Measurements from ENCODE around the gene C1orf159. TPM values are rescaled to one million over a fixed set of nuclear protein-coding genes. Genes with fewer than 3 reads are reported as not detected.
"Not testable (repeated sequence)": the region's sequence is repeated elsewhere in the genome, so short reads cannot be mapped to it uniquely, and the experiment has no call there.

Gene C1orf159
- total RNA-seq, 4 donors from 2014 or later, result 14.0 to 32.0 (median 22.7) TPM

DNA sequence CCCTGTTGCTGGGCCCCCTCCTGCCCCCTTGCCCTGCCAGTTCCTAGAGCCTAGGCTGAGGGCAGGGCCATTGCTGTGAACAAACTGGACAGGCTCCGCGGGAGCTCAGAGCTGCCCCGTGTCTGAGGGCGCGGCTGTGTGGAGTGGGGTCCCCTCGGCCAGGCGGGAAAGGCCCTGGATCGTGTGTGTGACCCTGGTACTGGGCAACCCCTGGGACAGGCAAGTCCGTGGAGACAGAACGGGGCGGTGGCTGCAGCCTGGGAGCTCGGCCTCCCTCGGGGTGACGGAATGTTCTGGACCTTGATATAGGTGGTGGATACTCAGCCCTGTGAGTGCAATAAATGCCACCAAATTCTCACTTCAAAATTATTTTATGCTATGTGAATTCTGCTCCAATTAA lies 27.7 kb upstream of the C1orf159 start:
- no peaks in the 10 kb centered on the region for H3K27me3 ChIP-seq
- H3K4me3 ChIP-seq, result peak overlapping the region in 1 of 4 donors; percentile 43
- TF ChIP-seq, protein P1, sequence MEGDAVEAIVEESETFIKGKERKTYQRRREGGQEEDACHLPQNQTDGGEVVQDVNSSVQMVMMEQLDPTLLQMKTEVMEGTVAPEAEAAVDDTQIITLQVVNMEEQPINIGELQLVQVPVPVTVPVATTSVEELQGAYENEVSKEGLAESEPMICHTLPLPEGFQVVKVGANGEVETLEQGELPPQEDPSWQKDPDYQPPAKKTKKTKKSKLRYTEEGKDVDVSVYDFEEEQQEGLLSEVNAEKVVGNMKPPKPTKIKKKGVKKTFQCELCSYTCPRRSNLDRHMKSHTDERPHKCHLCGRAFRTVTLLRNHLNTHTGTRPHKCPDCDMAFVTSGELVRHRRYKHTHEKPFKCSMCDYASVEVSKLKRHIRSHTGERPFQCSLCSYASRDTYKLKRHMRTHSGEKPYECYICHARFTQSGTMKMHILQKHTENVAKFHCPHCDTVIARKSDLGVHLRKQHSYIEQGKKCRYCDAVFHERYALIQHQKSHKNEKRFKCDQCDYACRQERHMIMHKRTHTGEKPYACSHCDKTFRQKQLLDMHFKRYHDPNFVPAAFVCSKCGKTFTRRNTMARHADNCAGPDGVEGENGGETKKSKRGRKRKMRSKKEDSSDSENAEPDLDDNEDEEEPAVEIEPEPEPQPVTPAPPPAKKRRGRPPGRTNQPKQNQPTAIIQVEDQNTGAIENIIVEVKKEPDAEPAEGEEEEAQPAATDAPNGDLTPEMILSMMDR (IDR thresholded peaks at IDR 0.05), result no peak
- peak in 1 of 2 donors; percentile 44 for TF ChIP-seq POLR2A (IDR thresholded peaks at IDR 0.05)
- no peaks in the 10 kb centered on the region for H3K36me3 ChIP-seq
- peaks cover 9 to 30% (median 20%) of the 10 kb centered on the region in 4 donors for H3K4me1 ChIP-seq
- DNase-seq, result peak in 2 of 3 donors; percentile 83
- peak overlapping the region; percentile 85 to 97 (median 91) for H3K27ac ChIP-seq
- H3K9me3 ChIP-seq, result no peaks in the 10 kb centered on the region

DNA sequence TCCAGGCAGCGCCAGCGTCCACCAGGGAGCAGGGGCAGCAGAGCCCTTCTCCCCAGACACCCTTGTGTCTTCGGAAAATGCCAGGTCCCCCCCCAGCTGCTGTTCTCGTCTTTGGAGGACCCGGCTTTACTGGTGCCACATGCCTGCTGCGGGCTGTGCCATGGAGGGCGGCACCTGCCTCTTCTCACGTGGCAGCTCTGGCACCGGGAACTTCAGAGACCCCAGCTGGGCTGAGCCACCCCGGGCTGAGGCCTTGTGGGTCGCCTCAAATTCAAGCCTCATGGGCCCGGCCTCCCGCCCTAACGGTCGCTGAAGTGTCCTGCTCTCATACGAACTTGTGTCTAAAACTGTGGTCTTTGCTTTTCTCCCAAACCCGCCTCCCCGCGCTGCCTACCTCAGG lies 27.0 kb upstream of the C1orf159 start:
- H3K27ac ChIP-seq, result peak overlapping the region in 3 of 4 donors; percentile 86 to 97 (median 96)
- no peak overlapping the region for H3K4me3 ChIP-seq
- TF ChIP-seq POLR2A (IDR thresholded peaks at IDR 0.05), result no peak
- TF ChIP-seq, protein P1 (IDR thresholded peaks at IDR 0.05), result no peak
- no peaks in the 10 kb centered on the region for H3K27me3 ChIP-seq
- DNase-seq, result no peak
- peaks cover 9 to 32% (median 23%) of the 10 kb centered on the region in 4 donors for H3K4me1 ChIP-seq
- H3K9me3 ChIP-seq, result no peaks in the 10 kb centered on the region
- no peaks in the 10 kb centered on the region for H3K36me3 ChIP-seq

DNA sequence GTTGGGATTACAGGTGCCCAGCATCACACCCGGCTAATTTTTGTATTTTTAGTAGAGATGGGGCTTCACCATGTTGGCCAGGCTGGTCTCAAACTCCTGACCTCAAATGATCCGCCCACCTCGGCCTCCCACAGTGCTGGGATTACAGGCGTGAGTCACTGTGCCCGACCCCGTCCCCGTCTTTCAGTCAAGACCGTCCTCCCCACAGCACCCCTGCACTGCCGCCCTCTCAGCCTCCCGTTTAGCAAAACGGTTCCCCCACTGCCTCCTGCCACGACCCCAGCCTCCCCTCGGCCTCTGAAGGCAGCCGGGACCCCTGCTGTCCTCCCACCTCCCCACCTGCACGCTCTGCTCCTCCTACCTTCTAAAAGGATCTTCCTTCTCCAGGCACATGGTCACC lies 26.5 kb upstream of the C1orf159 start:
- H3K4me3 ChIP-seq, result not testable (repeated sequence)

DNA sequence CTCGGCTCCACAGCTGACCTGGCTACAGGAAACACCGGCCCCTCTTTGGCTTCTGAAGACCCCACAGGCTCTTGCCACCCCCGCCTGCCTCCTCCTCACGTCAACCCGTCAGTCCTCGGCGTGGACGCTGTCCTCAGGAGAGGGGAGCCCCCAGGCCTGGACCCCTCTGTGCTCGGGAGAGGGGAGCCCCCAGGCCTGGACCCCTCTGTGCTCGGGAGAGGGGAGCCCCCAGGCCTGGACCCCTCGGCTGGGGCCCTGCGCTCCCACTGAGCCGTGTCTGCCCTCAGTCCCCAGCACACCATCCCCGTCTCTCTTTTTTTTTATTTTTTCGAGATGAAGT lies 26.0 kb upstream of the C1orf159 start:
- TF ChIP-seq, protein P1 (IDR thresholded peaks at IDR 0.05), result no peak
- no peak for TF ChIP-seq POLR2A (IDR thresholded peaks at IDR 0.05)
- no peak for DNase-seq

More for the DNA sequence above, 26.5 kb upstream of the C1orf159 start:
- H3K9me3 ChIP-seq, H3K27me3 ChIP-seq, H3K36me3 ChIP-seq, DNase-seq: not testable (repeated sequence)
- Histone ChIP-seq H3K4me1 (peaks cover 9 to 37% (median 26%) of the 10 kb centered on the region in 4 donors), H3K27ac (peak overlapping the region in 1 of 4 donors; percentile 96)

DNA sequence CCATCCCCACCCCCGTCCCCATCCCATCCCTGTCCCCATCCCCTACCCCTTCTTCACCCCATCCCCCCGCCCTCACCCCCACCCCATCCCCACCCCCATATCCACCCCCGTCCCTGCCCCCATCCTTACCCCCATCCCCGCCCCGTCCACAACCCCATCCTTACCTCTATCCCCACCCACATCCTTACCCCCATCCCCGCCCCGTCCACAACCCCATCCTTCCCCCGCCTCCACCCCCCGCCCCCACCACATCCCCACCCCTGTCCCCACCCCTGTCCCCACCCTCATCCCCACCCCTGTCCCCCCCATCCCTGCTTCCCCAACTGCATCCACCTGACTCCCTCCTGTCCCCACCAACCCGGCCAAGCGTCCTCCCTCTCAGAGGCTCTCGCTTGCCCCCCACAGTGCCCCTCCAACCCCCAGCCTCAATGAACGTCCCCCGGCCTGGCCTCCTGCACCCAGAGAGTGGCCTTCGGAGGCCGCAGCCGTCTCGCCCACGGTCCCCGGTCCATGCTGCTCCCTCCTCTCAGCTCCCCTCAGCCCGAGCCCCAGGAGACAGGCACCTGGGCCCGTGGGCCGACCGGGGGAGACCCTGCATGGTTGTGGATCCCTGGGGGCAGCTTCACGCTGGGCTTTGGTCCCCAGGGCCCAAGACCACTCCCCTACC lies 25.5 kb upstream of the C1orf159 start:
- H3K4me3 ChIP-seq, result no peak overlapping the region
- H3K27ac ChIP-seq, result no peak overlapping the region
- TF ChIP-seq, protein P1 (IDR thresholded peaks at IDR 0.05), result no peak
- no peak for TF ChIP-seq POLR2A (IDR thresholded peaks at IDR 0.05)
- no peaks in the 10 kb centered on the region for H3K9me3 ChIP-seq
- H3K4me1 ChIP-seq, result peaks cover 9 to 44% (median 31%) of the 10 kb centered on the region in 4 donors
- DNase-seq, result no peak
- H3K36me3 ChIP-seq, result no peaks in the 10 kb centered on the region
- H3K27me3 ChIP-seq, result no peaks in the 10 kb centered on the region

More for the DNA sequence above, 26.0 kb upstream of the C1orf159 start:
- Histone ChIP-seq H3K9me3 (no peaks in the 10 kb centered on the region), H3K36me3 (no peaks in the 10 kb centered on the region), H3K4me1 (peaks cover 9 to 41% (median 29%) of the 10 kb centered on the region in 4 donors), H3K27ac (no peak overlapping the region), H3K27me3 (no peaks in the 10 kb centered on the region), H3K4me3 (no peak overlapping the region)

DNA sequence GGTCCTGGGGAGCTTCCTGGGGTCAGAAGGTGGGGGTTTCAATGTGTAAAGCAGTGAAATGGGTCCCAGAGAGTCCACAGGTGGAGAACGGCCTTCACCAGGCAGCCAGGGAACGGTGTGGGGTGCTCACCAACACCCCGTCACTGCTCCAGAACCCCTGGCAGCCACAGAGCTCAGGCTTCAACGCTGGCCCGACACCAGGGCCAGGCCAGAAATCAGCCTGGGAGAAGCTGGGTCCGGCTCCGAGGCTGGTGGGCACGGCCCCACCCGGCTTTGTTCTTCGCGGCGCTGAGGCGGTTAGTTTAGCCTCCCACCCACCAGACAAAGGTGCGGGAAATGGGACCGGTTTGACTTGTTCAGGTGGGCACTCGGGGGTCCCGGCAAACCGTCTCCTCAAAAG lies 24.8 kb upstream of the C1orf159 start:
- no peak for TF ChIP-seq POLR2A (IDR thresholded peaks at IDR 0.05)
- TF ChIP-seq, protein P1 (IDR thresholded peaks at IDR 0.05), result no peak
- H3K4me3 ChIP-seq, result no peak overlapping the region
- no peaks in the 10 kb centered on the region for H3K27me3 ChIP-seq
- H3K36me3 ChIP-seq, result no peaks in the 10 kb centered on the region
- no peaks in the 10 kb centered on the region for H3K9me3 ChIP-seq
- H3K27ac ChIP-seq, result no peak overlapping the region
- peaks cover 9 to 50% (median 34%) of the 10 kb centered on the region in 4 donors for H3K4me1 ChIP-seq
- no peak for DNase-seq
